Stimulated activated CD8-positive, alpha-beta memory T cell treated with anti-CD3 and anti-CD28 coated beads, Interleukin-4, amount 100 ng/mL, for 24 hours (primary cell): ENCODE data around the gene GNMT.
A peak's percentile ranks its signal among the peaks of the same experiment; 100 is the strongest.
"Not testable (repeated sequence)": the region's sequence is repeated elsewhere in the genome, so short reads cannot be mapped to it uniquely, and the experiment has no call there.

Source experiments
- DNase-seq: peaks from one replicate; pipeline ENCODE4 v3.0.0-alpha.2; 2020; ENCODE audit warnings: low read depth

The GNMT gene

GRCh38 chr6:42974919-42975505 is 14.5 kb downstream of the GNMT start:
- no peak for DNase-seq

- DNase-seq: no peak
Observed at GRCh38 chr6:42978487-42978838, 17.9 kb downstream of the GNMT start.

- peak; percentile 92 for DNase-seq
Observed at GRCh38 chr6:42978839-42979522, 18.4 kb downstream of the GNMT start, which contains the start of gene PEX6. Gene PEX6, minus strand, starts transcription at chr6:42979181. Its CDS starts 31 bp downstream, at chr6:42979150.

DNA sequence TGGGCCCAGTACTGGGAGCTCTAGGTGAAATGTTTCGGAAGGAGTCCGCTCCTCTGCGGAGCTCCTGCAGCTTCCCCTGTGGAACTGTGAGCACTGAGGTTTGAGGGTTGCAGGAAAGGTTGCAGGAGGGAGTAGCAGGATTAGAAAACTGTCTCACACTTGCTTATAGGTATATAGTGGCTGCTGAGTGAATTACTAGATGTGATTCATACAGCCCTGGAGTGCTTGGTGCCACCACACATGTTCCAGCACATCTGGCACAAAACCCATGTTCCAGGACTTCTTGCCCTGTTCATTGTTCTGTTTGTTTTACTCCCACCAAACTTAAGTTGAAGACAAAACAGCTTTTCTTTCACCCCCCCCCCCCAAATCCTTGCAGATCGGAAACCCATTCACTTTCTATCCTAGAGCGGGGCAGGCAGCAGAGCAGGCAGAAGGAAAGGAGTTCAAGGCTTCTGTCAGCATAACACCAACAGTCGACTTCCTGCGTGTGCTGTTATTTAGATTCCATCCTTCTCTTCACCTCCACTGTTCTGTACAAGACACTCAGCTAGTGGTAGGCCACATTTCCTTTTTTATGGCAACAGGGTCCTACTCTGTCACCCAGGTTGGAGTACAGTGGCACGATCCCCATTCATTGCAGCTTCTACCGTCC is 19.1 kb downstream of the GNMT start:
- DNase-seq: no peak

GRCh38 chr6:42981836-42982235 is 21.3 kb downstream of the GNMT start:
- DNase-seq: no peak

DNA sequence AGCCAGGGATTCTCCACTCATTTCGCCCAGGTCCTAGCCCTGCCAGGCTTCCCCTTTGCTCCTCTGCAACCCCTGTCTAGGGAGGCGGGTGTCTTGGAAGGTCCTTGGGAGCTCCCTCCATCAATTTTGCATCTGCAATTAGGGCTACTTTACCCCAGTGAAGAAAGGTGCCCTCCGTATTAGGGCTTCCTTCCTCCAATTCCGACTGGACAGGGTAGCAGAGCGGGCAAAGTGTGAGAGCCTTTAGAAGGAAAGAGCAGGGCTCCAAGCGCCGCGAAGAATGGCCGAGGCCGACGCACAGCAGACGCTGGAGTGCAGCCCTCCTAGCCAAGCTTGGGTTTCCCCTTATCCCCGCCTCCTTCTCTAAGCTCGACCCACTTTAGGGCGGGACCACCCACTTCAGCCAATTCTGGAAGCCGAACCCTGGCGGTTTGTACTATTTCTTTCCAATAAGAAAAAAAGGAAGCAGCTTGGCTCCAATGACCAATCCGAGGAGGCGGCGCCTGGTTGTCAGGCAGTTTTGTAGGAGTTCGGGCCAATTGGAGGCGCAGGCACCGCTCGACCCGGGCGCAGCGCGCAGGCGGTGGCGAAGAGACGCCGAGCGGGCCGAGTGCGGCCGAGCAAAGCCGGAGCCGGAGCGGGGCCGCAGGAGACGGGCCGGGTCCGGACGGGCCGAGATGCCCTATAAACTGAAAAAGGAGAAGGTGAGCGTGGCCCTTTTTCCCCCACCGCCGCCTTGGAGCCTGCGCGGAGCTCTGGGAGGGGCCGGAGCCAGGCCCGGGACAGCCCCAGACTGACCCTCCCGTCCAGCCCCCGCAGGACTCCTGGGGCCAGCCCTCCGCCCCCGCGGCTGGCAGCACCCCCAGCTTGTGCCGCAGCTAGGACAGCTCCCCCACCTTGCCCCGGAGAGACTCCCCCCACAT is 23.7 kb downstream of the GNMT start, which contains the start of gene PPP2R5D:
TSS of gene PPP2R5D (plus strand) at position 570 of the 923 bp plus-strand sequence. CDS start at position 678, 108 bp downstream.
- DNase-seq: peak; percentile 94

GRCh38 chr6:42984924-42985475 is 24.4 kb downstream of the GNMT start:
- DNase-seq: no peak

DNA sequence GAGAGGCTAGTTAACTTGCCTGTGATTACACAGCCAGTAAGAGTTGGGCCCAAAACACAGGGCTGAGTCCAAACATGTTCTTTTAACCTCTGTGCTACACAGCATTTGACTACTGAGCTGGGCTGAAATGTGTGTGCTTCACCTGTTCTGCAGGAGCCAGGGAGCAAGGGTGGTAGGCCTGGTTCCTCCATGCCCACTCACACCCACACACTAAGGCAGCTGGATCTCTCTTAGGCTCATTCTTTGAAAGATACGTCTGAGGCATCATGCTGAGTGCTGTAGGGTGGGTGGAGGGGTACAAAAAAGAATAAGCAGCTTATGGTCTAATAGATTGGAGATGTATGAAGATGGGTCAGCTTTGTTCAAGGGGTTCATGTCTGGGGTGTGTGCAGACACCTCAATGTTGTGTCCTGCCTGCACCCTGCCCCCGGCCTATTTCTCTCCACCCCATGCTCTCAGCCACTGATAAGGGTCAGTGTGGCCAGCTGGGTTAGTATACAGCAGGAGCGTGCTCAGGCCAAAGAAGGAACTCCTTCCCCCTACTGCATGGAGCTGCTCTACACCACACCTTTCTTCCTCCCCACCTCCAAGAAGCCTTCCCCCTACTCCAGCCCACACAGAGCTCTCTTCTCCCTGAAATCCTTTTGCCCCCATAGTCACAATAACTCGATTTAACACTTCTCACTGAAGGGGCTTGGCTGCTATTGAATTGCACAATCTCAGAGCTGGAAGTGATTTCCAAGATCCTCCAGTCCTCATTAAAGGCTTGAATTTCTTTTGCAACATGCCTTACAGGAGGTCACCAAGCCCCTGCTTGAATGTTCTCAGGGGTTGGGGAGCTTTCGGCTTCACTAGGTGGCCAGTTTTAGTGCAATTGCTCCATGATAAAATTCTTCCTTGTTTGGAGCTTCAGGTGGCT is 27.2 kb downstream of the GNMT start:
- DNase-seq: no peak

DNA sequence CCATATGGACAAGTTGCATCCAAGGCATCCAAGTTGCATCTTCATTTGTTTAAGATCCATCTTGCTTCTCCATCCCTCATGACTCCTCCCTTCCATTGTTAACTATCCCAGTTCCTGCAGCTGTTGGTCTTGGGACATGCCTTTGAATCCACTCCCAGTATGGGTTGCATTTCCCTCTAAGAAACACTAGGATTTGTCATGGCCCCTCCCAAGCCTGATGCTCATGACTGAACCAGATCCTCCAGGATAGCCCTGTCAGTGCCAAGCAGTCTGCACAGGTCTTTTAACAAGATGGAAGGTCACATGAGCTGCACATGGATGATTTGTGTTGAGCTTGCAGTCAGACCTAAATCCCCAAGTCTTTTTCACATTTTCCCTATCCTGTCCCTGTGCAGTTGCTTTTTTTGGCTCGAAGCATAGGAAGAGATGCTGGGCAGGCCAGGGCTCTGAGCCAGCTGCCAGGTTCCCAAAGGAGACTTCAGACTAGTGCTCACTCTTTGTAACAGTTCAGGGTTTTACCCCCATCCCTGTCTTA is 28.0 kb downstream of the GNMT start:
- DNase-seq: no peak

GRCh38 chr6:42989923-42990322 is 29.4 kb downstream of the GNMT start:
- no peak for DNase-seq

DNA sequence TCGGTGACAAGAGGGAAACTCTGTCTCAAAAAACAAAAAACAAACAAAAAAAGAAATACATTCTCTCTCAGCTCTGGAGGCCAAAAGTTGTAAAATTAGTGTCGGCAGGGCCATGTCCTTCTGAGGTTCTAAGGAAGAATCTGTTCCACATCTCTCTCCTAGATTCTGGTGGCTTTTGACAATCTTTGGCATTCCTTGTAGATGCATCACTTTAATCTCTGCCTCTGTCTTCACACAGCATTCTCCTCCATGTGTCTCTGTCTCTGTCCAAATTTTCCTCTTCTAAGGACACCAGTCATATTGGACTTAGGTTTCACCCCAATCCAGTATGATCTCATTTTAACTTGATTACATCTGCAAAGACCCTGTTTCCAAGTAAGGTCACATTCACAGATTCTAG is 32.9 kb downstream of the GNMT start:
- no peak for DNase-seq

DNA sequence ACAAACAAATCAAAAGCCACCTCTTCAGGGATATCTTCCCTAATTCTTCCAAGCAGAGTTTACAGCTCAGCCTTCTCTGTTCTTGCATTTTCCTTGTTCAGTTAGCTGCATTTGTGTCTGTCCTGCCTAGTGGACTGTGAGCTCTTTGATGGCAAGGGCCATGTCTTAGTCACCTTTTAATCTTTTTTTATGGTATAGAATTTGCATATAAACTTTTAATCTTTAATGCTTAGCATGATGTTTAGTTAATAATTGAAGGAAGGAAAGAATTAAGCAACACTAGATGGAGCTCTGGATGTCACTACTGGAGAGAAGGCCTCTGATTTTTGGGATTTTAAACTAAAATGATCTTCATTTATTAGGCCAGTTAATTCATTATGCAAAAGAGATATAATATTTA is 36.0 kb downstream of the GNMT start:
- DNase-seq: no peak

GRCh38 chr6:42998205-42998604 is 37.7 kb downstream of the GNMT start:
- DNase-seq: not testable (repeated sequence)

DNA sequence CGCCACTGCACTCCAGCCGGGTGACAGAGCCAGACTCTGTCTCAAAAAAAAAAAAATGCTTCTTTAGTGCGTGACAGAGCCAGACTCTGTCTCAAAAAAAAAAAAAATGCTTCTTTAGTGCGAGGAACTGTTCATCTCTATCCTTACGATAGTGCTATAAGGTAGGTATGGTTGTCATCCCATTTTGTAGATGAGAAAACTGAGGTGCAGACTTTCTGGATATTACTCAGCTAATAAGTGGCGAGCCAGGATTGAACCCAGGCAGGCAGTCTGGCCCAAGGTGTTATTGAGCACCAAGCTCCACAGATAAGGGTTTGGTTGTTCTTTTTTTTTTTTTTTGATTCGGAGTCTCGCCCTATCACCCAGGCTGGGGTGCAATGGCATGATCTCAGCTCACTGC is 41.3 kb downstream of the GNMT start:
- no peak for DNase-seq

DNA sequence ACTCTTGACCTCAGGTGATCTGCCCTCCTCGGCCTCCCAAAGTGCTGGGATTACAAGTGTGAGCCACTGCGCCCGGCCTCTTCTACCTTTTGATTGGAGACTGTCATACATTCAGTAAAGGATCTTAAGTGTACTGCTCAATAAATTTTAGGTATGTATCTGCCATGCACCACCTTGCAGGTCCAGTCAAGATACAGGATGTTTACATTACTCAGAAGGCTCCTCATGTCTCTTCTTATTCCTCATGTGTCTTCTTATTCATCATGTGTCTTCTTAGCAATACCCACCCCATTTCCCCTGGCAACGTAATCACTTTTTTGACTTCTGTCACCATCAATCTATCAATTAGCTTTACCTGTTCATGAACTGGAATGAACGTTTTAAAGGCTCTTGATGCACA is 45.3 kb downstream of the GNMT start:
- no peak for DNase-seq

GRCh38 chr6:43006251-43006650 is 45.7 kb downstream of the GNMT start:
- no peak for DNase-seq

- DNase-seq: no peak
Observed at GRCh38 chr6:43007126-43007525, 46.6 kb downstream of the GNMT start.

GRCh38 chr6:43009124-43009523 is 48.6 kb downstream of the GNMT start:
- DNase-seq: no peak

DNA sequence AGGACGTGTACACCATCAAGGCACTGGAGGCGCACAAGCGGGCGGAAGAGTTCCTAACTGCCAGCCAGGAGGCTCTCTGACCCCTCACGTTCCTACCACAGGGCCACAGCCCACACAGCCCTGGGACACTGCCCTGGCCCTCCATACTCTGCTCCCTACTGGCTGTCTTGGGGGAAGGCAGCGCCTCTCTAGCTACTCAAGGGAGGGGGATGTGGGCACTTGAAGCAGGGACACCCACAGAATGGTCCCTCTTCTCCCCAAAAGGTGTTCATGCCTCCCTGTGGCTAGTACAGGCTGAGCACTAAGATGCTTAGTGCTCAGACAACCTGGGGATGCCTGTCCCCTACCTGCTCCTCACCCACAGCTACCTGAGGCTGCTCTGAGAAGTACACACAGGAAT is 50.7 kb downstream of the GNMT start:
- no peak for DNase-seq

- no peak for DNase-seq
Observed at GRCh38 chr6:43012364-43012763, 51.8 kb downstream of the GNMT start.
